SU-DHL-6 (cell line): Measurements from ENCODE around the gene SLC25A42.

Experiments
- H2AFZ ChIP-seq: fragments of 200-600 bp; sonication (generic); 2 replicates; pipeline ENCODE4 v1.6.1; 2014; ENCODE audit warnings: low read depth, mild to moderate bottlenecking, moderate library complexity, mixed read lengths, antibody characterized with exemption, low read length; ENCODE audit not compliant: severe bottlenecking
- H3F3A ChIP-seq: fragments of 200-600 bp; shearing (Covaris generic); 2 replicates; pipeline ENCODE4 v1.6.0; 2016; ENCODE audit warnings: antibody characterized with exemption, mild to moderate bottlenecking; ENCODE audit not compliant: insufficient read depth
- H3K27ac ChIP-seq: fragments of 200-600 bp; sonication (generic); 2 replicates; pipeline ENCODE4 v1.5.1; 2016; ENCODE audit warnings: low read depth, mild to moderate bottlenecking, low read length, moderate library complexity, mixed read lengths
- H3K27me3 ChIP-seq: fragments of 200-600 bp; sonication (generic), shearing (Covaris generic); 2 replicates; pipeline ENCODE4 v1.6.0; 2014; ENCODE audit warnings: mild to moderate bottlenecking, low read length
- H3K36me3 ChIP-seq: fragments of 200-600 bp; sonication (generic); 2 replicates; pipeline ENCODE4 v1.6.1; 2014; ENCODE audit warnings: mild to moderate bottlenecking, low read length, mixed read lengths
- H3K4me2 ChIP-seq: fragments of 300-600, 200-600 bp; shearing (Covaris generic), sonication (generic); 2 replicates; pipeline ENCODE4 v1.6.0; 2014; ENCODE audit warnings: low read length, low read depth, mild to moderate bottlenecking; ENCODE audit not compliant: poor library complexity, severe bottlenecking
- H3K4me3 ChIP-seq: fragments of 200-600 bp; sonication (generic); 2 replicates; pipeline ENCODE4 v1.5.1; 2014; ENCODE audit warnings: antibody characterized with exemption, low read length, mild to moderate bottlenecking, mixed read lengths; ENCODE audit not compliant: insufficient read depth, poor library complexity, severe bottlenecking
- H3K79me2 ChIP-seq: fragments of 200-600 bp; sonication (generic); 2 replicates; pipeline ENCODE4 v1.6.1; 2014; ENCODE audit warnings: mild to moderate bottlenecking, low read length, moderate library complexity; ENCODE audit not compliant: insufficient read depth
- H3K9ac ChIP-seq: fragments of 200-600 bp; sonication (generic); 2 replicates; pipeline ENCODE4 v1.7.0; 2014; ENCODE audit warnings: mild to moderate bottlenecking, low read length
- H3K9me2 ChIP-seq: fragments of 200-600 bp; sonication (generic); replicated peaks from 2 replicates; pipeline ENCODE4 v1.6.1; 2014; ENCODE audit warnings: low read length; ENCODE audit not compliant: insufficient read depth
- H3K9me3 ChIP-seq: fragments of 200-600 bp; sonication (generic); 2 replicates; pipeline ENCODE4 v1.6.1; 2014; ENCODE audit warnings: low read length, mixed read lengths; ENCODE audit not compliant: insufficient read depth
- H4K20me1 ChIP-seq: fragments of 200-600 bp; sonication (generic); 2 replicates; pipeline ENCODE4 v1.6.1; 2014; ENCODE audit warnings: low read depth, mild to moderate bottlenecking, antibody characterized with exemption, low read length, moderate library complexity, mixed read lengths
- EZH2phosphoT487 ChIP-seq: fragments of 200-600 bp; sonication (generic), shearing (Covaris generic); conservative IDR thresholded peaks from 2 replicates; pipeline ENCODE4 v1.6.1; 2018; ENCODE audit warnings: mild to moderate bottlenecking, antibody characterized with exemption, low read length, moderate library complexity, mixed read lengths
- TF ChIP-seq, protein P1 (sequence below): fragments of 200-600 bp; sonication (generic); IDR thresholded peaks from one replicate; pipeline ENCODE4 v1.5.1; 2017; ENCODE audit warnings: antibody characterized with exemption, mild to moderate bottlenecking, low read length, moderate library complexity; ENCODE audit not compliant: insufficient read depth, poor library complexity, severe bottlenecking

Gene SLC25A42

DNA sequence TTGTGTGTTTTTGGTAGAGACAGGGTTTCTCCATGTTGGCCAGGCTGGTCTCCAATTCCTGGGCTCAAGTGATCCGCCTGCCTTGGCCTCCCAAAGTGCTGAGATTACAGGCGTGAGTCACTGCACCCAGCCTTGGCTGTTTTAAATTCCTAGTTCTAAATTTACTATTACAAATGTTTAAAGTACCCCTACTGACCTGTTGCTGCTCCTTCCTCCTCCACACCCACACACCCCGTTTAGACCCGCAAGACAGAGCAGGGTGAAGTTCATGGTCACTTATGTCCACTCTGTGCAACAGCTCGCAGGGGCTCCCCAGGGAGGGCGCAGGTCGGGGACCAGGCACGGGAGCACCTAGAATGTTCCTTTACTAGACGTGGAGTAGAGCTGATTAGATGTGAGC, 45.8 kb downstream of the SLC25A42 start:
- no peaks in the 10 kb centered on the region for H4K20me1 ChIP-seq
- no peak overlapping the region for H3K4me3 ChIP-seq
- no peaks in the 10 kb centered on the region for H3F3A ChIP-seq
- no peak overlapping the region for H3K4me2 ChIP-seq
- H2AFZ ChIP-seq: no peak overlapping the region
- H3K36me3 ChIP-seq: no peaks in the 10 kb centered on the region
- no peaks in the 10 kb centered on the region for H3K27me3 ChIP-seq
- no peak for TF ChIP-seq EZH2phosphoT487
- TF ChIP-seq, protein P1, sequence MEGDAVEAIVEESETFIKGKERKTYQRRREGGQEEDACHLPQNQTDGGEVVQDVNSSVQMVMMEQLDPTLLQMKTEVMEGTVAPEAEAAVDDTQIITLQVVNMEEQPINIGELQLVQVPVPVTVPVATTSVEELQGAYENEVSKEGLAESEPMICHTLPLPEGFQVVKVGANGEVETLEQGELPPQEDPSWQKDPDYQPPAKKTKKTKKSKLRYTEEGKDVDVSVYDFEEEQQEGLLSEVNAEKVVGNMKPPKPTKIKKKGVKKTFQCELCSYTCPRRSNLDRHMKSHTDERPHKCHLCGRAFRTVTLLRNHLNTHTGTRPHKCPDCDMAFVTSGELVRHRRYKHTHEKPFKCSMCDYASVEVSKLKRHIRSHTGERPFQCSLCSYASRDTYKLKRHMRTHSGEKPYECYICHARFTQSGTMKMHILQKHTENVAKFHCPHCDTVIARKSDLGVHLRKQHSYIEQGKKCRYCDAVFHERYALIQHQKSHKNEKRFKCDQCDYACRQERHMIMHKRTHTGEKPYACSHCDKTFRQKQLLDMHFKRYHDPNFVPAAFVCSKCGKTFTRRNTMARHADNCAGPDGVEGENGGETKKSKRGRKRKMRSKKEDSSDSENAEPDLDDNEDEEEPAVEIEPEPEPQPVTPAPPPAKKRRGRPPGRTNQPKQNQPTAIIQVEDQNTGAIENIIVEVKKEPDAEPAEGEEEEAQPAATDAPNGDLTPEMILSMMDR: no peak
- no peak overlapping the region for H3K27ac ChIP-seq
- no peaks in the 10 kb centered on the region for H3K79me2 ChIP-seq
- H3K9me3 ChIP-seq: no peaks in the 10 kb centered on the region
- H3K9ac ChIP-seq: no peak overlapping the region
- H3K9me2 ChIP-seq: no peaks in the 10 kb centered on the region

DNA sequence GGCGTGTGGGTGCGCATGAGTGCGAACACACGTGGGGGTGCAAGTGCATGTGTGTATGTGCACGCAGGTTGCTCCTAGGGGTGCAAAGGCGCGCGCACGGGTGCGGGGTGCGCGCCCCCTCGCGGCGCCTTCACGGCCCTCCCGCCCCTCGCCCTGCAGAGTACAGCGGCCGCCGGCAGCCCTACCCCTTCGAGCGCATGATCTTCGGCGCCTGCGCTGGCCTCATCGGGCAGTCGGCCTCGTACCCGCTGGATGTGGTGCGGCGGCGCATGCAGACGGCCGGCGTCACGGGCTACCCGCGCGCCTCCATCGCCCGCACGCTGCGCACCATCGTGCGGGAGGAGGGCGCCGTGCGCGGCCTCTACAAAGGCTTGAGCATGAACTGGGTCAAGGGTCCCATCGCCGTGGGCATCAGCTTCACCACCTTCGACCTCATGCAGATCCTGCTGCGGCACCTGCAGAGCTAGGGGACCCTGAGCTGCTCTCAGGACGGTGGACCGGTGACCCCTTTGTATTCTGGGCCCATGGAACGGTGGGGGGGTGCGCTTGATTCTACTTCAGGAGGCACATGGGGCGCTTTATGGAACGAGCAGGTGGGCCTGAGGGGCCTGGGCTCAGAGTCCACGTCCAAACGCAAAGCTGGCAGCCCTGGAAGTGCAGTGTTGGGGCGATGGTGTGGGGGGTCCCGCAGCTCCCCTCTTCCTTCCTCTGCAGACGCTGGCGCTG, 46.8 kb downstream of the SLC25A42 start:
- Histone ChIP-seq H3K79me2 (no peaks in the 10 kb centered on the region), H2AFZ (no peak overlapping the region), H3K4me2 (no peak overlapping the region), H4K20me1 (no peaks in the 10 kb centered on the region), H3K9me2 (no peaks in the 10 kb centered on the region), H3K4me3 (no peak overlapping the region), H3K27me3 (no peaks in the 10 kb centered on the region), H3K27ac (no peak overlapping the region), H3K9me3 (no peaks in the 10 kb centered on the region), H3K36me3 (no peaks in the 10 kb centered on the region), H3F3A (no peaks in the 10 kb centered on the region), H3K9ac (no peak overlapping the region)
- TF ChIP-seq, protein P1: no peak
- TF ChIP-seq EZH2phosphoT487: no peak

DNA sequence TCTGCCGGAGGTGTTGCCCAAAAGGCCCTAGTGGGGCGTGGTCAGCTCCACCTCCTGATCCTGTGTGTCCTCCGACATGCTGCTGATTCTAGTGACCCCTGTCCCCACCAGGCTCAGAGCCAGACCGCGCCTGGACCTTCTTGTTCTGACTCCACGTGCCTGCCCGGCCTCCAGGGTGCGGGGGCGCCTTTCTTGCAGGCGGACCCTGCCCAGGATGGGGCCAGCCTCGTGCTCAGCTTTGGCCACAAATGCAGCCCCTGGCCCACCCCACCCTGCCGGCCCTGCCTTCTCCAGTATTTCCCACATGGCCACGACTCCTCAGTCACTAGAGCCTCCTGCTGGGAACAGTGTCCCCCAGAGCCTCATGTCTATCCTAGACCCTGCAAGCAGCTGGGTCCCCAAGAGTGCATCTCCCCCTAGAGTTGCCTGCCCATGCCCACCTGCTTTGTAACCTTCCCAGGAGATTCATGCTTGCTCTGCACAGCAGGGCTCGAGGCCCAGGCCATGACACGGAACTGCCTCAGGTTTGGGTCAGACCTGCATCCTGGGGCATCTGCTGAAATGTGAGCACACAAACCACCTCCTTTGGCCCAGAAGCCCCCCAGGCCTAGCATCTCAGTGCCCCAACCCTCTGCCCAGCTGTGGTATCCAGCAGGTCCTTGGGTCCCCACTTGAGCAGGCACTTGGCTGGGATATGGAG, 47.5 kb downstream of the SLC25A42 start:
- no peaks in the 10 kb centered on the region for H3F3A ChIP-seq
- H3K27me3 ChIP-seq: no peaks in the 10 kb centered on the region
- no peak overlapping the region for H3K9ac ChIP-seq
- H4K20me1 ChIP-seq: no peaks in the 10 kb centered on the region
- H3K9me2 ChIP-seq: no peaks in the 10 kb centered on the region
- H3K36me3 ChIP-seq: no peaks in the 10 kb centered on the region
- H3K4me2 ChIP-seq: no peak overlapping the region
- no peaks in the 10 kb centered on the region for H3K79me2 ChIP-seq
- no peak overlapping the region for H2AFZ ChIP-seq
- no peak overlapping the region for H3K27ac ChIP-seq
- no peak for TF ChIP-seq EZH2phosphoT487
- TF ChIP-seq, protein P1: no peak
- H3K9me3 ChIP-seq: no peaks in the 10 kb centered on the region
- no peak overlapping the region for H3K4me3 ChIP-seq
